ENCODE measurements around the gene LILRB2.
"Not testable (repeated sequence)": the region's sequence is repeated elsewhere in the genome, so short reads cannot be mapped to it uniquely, and the experiment has no call there.

LILRB2 gene

DNA sequence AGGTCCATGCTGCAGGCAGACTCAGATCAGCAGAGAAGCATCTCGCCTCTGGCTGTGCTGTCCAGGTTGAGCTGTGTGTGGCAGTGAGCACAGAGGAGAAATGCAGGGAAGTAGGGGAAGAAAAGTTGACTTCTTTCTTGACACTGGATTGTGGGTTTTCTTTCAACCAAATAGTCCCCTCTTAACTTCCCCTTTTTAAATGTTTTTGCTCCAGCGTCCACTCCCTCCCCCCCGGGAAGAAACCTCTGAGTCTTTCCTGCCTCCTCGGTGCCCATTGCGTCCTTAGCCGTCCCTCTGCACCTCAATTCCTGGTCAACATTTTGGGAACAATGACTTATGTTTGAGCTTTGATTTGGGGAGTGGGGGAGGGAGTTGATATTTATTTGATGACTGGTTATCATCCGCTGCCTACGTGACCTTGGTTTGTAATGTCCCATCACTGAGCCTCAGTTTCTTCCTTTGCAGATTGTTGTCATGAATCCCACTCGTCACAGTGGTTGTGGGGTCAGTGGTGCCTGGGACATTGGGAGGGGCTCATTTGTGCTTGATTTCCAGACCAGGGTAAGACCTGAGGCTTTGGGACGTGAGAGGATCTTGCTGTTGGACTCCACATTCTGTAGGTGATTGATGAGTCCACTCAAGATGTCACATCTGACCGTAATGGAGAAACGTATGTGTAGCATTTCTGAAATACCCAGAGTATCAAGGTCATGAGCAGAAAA lies at the start of gene LILRB2:
Gene LILRB2, minus strand, starts transcription at position 104 of the 722 bp plus-strand sequence. CDS start 614 bp downstream, outside the sequence.
- DNase-seq (ENCODE audit: low read depth), result no peak
- TF ChIP-seq, protein P1, sequence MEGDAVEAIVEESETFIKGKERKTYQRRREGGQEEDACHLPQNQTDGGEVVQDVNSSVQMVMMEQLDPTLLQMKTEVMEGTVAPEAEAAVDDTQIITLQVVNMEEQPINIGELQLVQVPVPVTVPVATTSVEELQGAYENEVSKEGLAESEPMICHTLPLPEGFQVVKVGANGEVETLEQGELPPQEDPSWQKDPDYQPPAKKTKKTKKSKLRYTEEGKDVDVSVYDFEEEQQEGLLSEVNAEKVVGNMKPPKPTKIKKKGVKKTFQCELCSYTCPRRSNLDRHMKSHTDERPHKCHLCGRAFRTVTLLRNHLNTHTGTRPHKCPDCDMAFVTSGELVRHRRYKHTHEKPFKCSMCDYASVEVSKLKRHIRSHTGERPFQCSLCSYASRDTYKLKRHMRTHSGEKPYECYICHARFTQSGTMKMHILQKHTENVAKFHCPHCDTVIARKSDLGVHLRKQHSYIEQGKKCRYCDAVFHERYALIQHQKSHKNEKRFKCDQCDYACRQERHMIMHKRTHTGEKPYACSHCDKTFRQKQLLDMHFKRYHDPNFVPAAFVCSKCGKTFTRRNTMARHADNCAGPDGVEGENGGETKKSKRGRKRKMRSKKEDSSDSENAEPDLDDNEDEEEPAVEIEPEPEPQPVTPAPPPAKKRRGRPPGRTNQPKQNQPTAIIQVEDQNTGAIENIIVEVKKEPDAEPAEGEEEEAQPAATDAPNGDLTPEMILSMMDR (conservative IDR thresholded peaks at IDR 0.05; ENCODE audit: low read depth, low read length), result no peak
- H3K4me3 ChIP-seq (ENCODE audit: low read depth, low read length), result no peak within 1 kb of the TSS

DNA sequence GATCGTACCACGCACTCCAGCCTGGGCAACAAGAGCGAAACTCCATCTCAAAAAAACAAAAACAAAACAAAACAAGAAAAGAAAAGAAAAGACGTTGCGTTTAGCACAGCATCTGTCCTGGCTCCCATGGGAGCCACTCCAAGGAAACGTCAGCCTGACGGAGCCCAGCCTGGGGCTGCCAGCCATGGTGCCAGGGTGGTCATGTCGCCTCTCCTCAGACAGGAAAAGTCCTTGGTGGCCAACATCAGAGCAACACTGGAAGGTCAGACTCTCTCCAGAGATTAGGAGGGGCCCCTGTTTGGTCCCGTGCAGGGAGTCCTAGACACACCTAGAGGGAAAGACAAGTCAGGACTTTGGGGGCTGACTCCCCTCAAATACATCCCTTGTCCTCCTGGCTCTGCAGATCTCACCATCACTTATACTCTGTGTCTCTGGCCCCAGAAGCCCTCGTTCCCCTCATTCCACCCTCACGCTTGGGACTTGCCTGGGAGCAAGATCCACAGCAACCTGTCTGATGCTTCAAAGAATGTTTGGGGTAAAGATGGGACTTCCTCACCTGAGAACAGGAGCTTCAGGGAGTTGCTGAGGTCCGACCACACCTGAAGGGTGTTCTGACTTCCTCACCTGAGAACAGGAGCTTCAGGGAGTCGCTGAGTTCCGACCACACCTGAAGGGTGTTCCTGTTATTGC lies 48.7 kb upstream of the LILRB2 start:
- TF ChIP-seq, protein P1 (conservative IDR thresholded peaks at IDR 0.05; ENCODE audit: low read depth, low read length), result no peak

DNA sequence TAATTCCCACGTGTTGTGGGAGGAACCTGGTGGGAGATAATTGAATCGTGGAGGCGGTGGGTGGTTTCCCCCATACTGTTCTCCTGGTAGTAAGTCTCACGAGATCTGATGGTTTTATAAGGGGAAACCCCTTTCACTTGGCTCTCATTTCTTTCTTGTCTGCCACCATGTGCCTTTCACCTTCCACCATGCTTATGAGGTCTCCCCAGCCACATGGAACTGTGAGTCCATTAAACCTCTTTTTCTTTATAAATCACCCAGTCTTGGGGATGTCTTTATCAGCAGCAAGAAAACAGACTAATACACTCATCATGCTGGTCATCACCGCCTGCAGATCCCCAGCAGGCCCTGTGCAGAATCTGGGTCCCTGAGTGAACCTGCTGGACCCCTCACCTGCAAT lies 47.9 kb upstream of the LILRB2 start:
- not testable (repeated sequence) for DNase-seq (ENCODE audit: low read depth); H3K4me3 ChIP-seq (ENCODE audit: low read depth, low read length)

More for the DNA sequence above, 48.7 kb upstream of the LILRB2 start:
- H3K4me3 ChIP-seq (ENCODE audit: low read depth, low read length), result no peak overlapping the region
- no peak for DNase-seq (ENCODE audit: low read depth)

DNA sequence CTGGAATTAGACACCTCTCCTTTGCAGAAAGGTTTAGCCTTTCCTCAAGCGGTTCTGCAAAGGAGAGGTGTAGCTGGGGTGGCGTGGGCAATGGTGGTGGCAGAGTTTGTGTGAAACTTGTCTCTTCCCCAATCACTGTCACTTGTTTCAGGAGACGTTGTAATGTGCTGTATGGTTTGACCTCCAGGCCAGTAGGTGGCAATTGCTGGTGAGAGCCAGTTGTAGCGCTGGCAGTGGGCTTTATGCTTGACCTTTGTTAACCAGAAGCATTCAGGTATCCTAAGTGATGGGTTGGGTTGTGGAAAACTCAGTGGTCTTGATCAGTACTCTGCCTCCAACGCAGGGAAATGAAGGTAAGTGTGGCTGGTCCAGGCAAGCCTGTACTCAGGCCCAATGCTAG lies 44.7 kb upstream of the LILRB2 start:
- TF ChIP-seq, protein P1 (conservative IDR thresholded peaks at IDR 0.05; ENCODE audit: low read depth, low read length), result no peak
- H3K4me3 ChIP-seq (ENCODE audit: low read depth, low read length), result no peak overlapping the region
- DNase-seq (ENCODE audit: low read depth), result no peak

DNA sequence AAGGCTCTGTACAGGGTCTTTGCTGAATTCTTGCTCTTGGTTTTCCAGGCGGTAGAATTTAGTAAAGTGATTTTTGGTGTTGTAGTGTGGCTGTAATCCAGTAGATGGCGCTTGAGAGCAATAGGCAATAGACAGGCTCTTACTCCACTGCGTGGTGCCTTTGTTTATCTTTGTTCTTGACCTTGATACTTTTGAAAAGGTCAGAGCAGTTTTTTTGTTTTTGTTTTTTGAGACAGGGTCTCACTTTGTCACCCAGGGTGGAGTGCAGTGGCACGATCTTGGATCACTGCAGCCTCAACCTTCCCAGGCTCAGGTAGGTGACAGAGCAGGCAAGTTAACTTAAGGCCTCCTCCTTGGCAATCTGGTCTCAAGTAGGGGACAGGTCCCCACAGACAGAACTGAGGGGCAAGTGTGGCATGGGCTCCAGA lies 44.3 kb upstream of the LILRB2 start:
- TF ChIP-seq, protein P1 (conservative IDR thresholded peaks at IDR 0.05; ENCODE audit: low read depth, low read length), result peak; percentile 88
- H3K4me3 ChIP-seq (ENCODE audit: low read depth, low read length), result no peak overlapping the region
- peak; percentile 62 for DNase-seq (ENCODE audit: low read depth)

DNA sequence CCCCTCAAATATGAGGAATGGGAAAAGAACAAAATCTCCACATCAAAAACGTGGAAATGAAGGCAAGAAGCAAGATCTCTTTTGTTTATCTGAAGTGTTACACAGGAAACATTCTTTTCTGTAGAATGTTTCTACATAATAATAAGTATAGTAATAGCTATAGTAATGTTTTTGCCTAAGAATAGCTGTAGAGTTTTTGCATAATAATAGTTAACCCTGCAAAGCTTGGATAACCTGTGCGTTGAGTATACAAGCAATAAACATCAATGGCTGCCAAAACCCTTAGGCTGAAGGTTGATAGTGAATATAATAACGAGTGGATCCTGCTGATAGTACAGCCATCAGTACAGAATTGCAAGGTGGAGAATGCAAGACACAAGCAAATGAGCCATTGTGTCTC lies 43.2 kb upstream of the LILRB2 start:
- no peak for DNase-seq (ENCODE audit: low read depth)
- H3K4me3 ChIP-seq (ENCODE audit: low read depth, low read length), result no peak overlapping the region
- TF ChIP-seq, protein P1 (conservative IDR thresholded peaks at IDR 0.05; ENCODE audit: low read depth, low read length), result no peak

DNA sequence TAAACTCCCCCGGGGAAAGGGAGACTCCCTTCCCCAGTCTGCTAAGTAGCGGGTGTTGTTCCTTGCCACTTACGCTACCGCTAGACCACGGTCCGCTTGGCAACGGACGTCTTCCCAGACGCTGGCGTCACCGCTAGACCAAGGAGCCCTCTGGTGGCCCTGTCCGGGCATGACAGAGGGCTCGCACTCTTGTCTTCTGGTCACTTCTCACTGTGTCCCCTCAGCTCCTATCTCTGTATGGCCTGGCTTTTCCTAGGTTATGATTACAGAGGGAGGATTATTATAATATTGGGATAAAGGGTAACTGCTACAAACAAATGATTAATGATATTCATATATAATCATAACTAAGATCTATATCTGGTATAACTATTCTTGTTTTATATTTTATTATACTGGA lies 42.0 kb upstream of the LILRB2 start:
- not testable (repeated sequence) for DNase-seq (ENCODE audit: low read depth); H3K4me3 ChIP-seq (ENCODE audit: low read depth, low read length)

DNA sequence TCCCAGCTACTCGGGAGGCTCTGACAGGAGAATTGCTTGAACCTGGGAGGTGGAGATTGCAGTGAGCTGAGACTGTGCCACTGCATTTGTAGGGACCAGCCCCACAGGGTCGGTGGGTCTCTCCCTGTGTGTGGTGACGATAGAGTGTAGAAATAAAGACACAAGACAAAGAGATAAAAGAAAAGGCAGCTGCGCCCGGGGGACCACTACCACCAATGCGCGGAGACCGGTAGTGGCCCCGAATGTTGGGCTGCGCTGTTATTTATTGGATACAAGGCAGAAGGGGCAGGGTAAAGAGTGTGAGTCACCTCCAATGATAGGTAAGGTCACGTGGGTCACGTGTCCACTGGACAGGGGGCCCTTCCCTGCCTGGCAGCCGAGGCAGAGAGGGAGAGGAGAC lies 41.4 kb upstream of the LILRB2 start:
- not testable (repeated sequence) for DNase-seq (ENCODE audit: low read depth); H3K4me3 ChIP-seq (ENCODE audit: low read depth, low read length)

Measured in choroid plexus epithelial cell (primary cell).